ENCODE data around the gene TGFB2.

TGFB2 gene

DNA sequence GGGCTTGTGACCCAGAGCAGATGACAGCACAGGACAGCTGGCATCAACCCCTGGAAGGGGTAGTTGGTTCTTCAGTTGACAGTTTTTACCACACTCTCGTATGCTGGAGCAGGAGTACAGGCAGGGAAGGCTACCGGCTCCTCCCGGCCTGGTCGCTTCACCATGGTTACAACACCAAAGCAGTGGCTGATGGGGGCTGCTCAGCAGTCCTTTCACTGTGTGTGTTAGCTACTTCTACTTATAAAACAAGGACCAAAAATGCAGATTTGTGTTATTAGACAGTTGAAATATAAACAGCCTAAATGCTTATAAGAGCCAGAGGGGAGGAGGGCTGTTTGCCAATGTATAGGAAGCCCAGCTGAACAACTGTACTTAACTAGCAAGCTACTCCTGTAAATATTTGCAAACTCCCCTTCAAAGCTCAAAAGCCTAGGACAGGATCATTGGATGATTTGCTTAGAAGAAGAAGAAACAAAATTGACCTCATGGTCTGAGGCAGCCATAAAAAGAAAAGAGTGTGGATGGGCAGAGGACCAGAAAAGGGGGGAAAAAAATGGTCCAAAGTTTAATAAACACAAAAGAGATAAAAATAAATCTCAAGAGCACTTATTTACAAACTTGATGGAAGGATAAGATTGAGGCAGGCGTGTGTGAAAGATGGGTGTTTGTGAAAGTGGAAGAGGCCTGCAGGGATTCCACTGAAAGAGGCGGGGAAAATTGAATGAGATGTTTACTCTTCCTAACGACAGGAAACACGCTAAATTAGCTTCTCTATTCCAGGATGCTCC, 57.1 kb downstream of the TGFB2 start:
- TF ChIP-seq, protein P1, sequence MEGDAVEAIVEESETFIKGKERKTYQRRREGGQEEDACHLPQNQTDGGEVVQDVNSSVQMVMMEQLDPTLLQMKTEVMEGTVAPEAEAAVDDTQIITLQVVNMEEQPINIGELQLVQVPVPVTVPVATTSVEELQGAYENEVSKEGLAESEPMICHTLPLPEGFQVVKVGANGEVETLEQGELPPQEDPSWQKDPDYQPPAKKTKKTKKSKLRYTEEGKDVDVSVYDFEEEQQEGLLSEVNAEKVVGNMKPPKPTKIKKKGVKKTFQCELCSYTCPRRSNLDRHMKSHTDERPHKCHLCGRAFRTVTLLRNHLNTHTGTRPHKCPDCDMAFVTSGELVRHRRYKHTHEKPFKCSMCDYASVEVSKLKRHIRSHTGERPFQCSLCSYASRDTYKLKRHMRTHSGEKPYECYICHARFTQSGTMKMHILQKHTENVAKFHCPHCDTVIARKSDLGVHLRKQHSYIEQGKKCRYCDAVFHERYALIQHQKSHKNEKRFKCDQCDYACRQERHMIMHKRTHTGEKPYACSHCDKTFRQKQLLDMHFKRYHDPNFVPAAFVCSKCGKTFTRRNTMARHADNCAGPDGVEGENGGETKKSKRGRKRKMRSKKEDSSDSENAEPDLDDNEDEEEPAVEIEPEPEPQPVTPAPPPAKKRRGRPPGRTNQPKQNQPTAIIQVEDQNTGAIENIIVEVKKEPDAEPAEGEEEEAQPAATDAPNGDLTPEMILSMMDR (conservative IDR thresholded peaks at IDR 0.05): no peak
- no peak for TF ChIP-seq ZFX (IDR thresholded peaks at IDR 0.05)
- no peak overlapping the region for H3K27ac ChIP-seq

DNA sequence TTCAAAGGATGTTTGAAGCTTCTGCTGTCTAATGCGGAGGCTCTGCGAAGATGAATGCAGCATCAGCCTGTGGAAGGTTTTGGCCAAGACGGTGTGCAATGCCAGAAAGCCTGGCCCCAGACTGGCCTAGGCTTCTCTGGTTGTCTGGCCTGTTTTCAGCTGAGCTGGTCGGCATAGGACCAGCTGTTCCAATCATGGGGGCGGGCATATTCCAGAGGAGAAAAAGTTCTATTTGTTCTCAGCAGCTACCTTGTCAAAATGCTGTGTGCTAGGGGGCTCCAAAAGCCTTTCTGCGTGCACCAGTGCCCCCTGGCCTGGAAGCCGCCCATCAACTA, 57.6 kb downstream of the TGFB2 start:
- no peak overlapping the region for H3K27ac ChIP-seq

DNA sequence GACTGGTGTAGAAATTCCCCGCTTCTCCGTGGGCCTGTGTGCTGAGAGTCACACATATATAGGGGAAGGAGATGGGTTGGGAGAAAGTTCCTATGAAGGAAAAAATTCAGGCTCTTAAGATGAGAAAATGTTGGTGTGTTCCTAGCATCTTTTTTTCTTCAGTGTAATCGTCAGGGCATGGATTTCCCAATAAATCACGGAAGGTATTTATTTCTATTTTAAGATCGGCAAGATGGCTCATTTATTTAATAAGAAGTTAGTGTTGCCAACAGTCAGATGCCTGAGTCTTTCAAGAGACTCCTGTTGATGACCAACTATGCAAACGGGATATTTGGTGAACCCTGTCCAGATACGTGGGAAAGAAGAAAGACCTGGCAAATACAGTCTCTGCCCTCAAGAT, 58.2 kb downstream of the TGFB2 start:
- TF ChIP-seq ZFX (IDR thresholded peaks at IDR 0.05): no peak
- TF ChIP-seq, protein P1 (conservative IDR thresholded peaks at IDR 0.05): no peak
- H3K27ac ChIP-seq: no peak overlapping the region

More for the DNA sequence above, 57.6 kb downstream of the TGFB2 start:
- TF ChIP-seq, protein P1 (conservative IDR thresholded peaks at IDR 0.05): no peak
- no peak for TF ChIP-seq ZFX (IDR thresholded peaks at IDR 0.05)

GRCh38 chr1:218407630-218408029, 62.5 kb downstream of the TGFB2 start:
- no peak overlapping the region for H3K27ac ChIP-seq
- TF ChIP-seq ZFX (IDR thresholded peaks at IDR 0.05): no peak
- TF ChIP-seq, protein P1 (conservative IDR thresholded peaks at IDR 0.05): no peak

DNA sequence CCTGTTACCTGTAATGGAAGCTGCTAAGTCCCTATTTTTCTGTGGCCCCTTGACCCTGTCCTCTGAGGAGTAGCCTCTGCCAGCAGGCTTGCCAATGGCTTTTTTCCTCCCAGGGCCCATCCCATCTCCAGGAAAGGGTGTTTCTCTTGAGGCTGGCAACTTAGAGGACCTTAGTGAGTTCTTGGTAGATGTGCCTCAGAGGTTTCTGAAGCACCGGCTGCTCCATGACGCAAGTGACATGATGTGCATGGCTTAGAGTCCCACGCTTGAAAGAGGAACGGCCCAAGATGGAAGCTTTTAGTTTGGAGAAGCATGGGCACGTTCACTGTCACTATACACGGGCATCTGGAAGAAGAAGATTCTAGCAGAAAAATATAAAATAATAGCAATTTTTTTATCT, 63.0 kb downstream of the TGFB2 start:
- H3K27ac ChIP-seq: no peak overlapping the region
- TF ChIP-seq ZFX (IDR thresholded peaks at IDR 0.05): no peak

DNA sequence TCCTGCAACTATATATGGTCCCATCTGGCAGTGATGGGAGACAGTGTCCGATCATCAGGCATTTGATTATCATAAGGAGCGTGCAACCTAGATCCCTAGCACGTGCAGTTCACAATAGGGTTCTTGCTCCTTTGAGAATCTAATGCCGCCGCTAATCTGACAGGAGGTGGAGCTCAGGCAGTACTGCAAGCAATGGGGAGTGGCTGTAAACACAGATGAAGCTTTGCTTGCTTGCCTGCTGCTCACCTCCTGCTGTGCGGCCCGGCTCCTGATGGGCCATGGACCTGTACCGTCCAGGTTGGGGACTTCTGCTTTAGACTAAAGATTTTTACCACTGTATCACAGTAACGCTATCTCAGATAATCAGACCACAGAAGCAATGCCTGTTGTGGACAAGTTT, 63.8 kb downstream of the TGFB2 start:
- no peak overlapping the region for H3K27ac ChIP-seq
- TF ChIP-seq, protein P1 (conservative IDR thresholded peaks at IDR 0.05): no peak
- TF ChIP-seq ZFX (IDR thresholded peaks at IDR 0.05): no peak

DNA sequence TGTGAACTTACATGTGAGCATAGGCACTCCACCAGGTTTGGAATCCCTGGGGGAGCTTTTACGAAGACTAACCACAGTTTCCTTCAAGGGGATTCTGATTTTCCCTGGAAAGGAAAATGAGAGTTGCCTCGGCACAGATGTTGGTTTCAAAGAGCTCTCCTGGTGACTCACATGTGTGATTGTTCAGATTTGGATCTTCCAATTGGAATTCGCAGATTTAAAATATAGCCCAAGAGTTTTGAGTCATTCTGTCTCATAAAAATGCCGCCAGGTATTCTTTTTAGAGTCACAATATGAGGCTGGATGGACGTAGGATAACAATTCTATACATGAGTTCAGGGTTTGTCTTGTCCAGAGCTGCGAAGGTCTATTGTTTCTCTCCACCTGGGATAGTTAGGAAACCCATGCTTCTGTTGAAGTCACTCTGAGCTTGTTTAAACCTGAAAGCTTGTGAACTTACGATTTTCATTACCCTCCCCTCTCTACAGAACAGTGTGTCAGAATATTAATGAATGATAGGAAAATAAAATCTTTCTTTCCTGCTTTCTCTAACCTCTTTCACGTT, 64.9 kb downstream of the TGFB2 start:
- TF ChIP-seq, protein P1 (conservative IDR thresholded peaks at IDR 0.05): no peak
- TF ChIP-seq ZFX (IDR thresholded peaks at IDR 0.05): no peak
- no peak overlapping the region for H3K27ac ChIP-seq

GRCh38 chr1:218411101-218411500, 66.0 kb downstream of the TGFB2 start:
- no peak for TF ChIP-seq ZFX (IDR thresholded peaks at IDR 0.05)
- TF ChIP-seq, protein P1 (conservative IDR thresholded peaks at IDR 0.05): no peak
- H3K27ac ChIP-seq: no peak overlapping the region
